Measurements from ENCODE around the gene TTK.
"Not testable (repeated sequence)": the region's sequence is repeated elsewhere in the genome, so short reads cannot be mapped to it uniquely, and the experiment has no call there.

Gene TTK

GRCh38 chr6:80021591-80021990 lies 17.1 kb downstream of the TTK start:
- no peak for DNase-seq (ENCODE audit: low spot score)

GRCh38 chr6:80022803-80023202 lies 18.4 kb downstream of the TTK start:
- DNase-seq (ENCODE audit: low spot score) = peak; percentile 20

- no peak for DNase-seq (ENCODE audit: low spot score)
These were observed 24.1 kb downstream of the TTK start for GRCh38 chr6:80028589-80028988.

GRCh38 chr6:80029470-80029869 lies 25.0 kb downstream of the TTK start:
- DNase-seq (ENCODE audit: low spot score) = no peak

- not testable (repeated sequence) for DNase-seq (ENCODE audit: low spot score)
These were observed 43.8 kb downstream of the TTK start for GRCh38 chr6:80048220-80048619.

- no peak for DNase-seq (ENCODE audit: low spot score)
These were observed 56.3 kb downstream of the TTK start for GRCh38 chr6:80060774-80061173.

- not testable (repeated sequence) for DNase-seq (ENCODE audit: low spot score)
These were observed 63.7 kb downstream of the TTK start for GRCh38 chr6:80068146-80068545.

- DNase-seq (ENCODE audit: low spot score) = not testable (repeated sequence)
These were observed 66.0 kb downstream of the TTK start for GRCh38 chr6:80070431-80070830.

- no peak for DNase-seq (ENCODE audit: low spot score)
These were observed 72.6 kb downstream of the TTK start for GRCh38 chr6:80077067-80077466.

- no peak for DNase-seq (ENCODE audit: low spot score)
These were observed 84.2 kb downstream of the TTK start for GRCh38 chr6:80088637-80089036.

GRCh38 chr6:80091506-80091905 lies 87.1 kb downstream of the TTK start:
- DNase-seq (ENCODE audit: low spot score) = no peak

All from GM03348 (cell line).